OCI-LY3 (cell line): ENCODE measurements around the gene PDLIM3.

ENCODE experiments used
- H2AFZ ChIP-seq: fragments of 200-600, 300-600 bp; shearing (Covaris generic); 2 replicates; pipeline ENCODE4 v1.6.0; 2014; ENCODE audit warnings: antibody characterized with exemption, low read depth, low read length
- H3K27ac ChIP-seq: fragments of 200-600, 300-600 bp; sonication (generic); 2 replicates; pipeline ENCODE4 v1.5.1; 2014; ENCODE audit warnings: mild to moderate bottlenecking, low read length, moderate library complexity, mixed read lengths
- H3K27me3 ChIP-seq: fragments of 200-600, 300-600 bp; sonication (generic); 2 replicates; pipeline ENCODE4 v1.6.1; 2014; ENCODE audit warnings: low read depth, low read length, mixed read lengths
- H3K36me3 ChIP-seq: fragments of 200-600, 300-600 bp; sonication (generic); replicated peaks from 2 replicates; pipeline ENCODE3; 2014; ENCODE audit warnings: low read depth, low read length, mixed read lengths
- H3K4me1 ChIP-seq: fragments of 300-600, 200-600 bp; sonication (generic); 2 replicates; pipeline ENCODE4 v1.6.1; 2014; ENCODE audit warnings: low read length, mixed read lengths
- H3K4me2 ChIP-seq: fragments of 200-600, 300-600 bp; sonication (generic); 2 replicates; pipeline ENCODE4 v1.6.1; 2014; ENCODE audit warnings: low read length, mixed read lengths
- H3K4me3 ChIP-seq: fragments of 300-600, 200-600 bp; sonication (generic); 2 replicates; pipeline ENCODE4 v1.5.1; 2014; ENCODE audit warnings: antibody characterized with exemption, mild to moderate bottlenecking, low read length, moderate library complexity
- H3K79me2 ChIP-seq: fragments of 300-600, 200-600 bp; shearing (Covaris generic); 2 replicates; pipeline ENCODE4 v1.6.1; 2014; ENCODE audit warnings: mild to moderate bottlenecking, low read length, mixed read lengths
- H3K9ac ChIP-seq: fragments of 300-600, 200-600 bp; shearing (Covaris generic); 2 replicates; pipeline ENCODE4 v1.6.0; 2014; ENCODE audit warnings: mild to moderate bottlenecking, low read length, moderate library complexity
- H3K9me3 ChIP-seq: fragments of 200-600, 300-600 bp; shearing (Covaris generic); 2 replicates; pipeline ENCODE4 v1.6.1; 2014; ENCODE audit warnings: low read length, mixed read lengths; ENCODE audit not compliant: insufficient read depth
- H4K20me1 ChIP-seq: fragments of 200-600, 300-600 bp; sonication (generic); 2 replicates; pipeline ENCODE4 v1.6.1; 2016; ENCODE audit warnings: low read length, mixed read lengths; ENCODE audit not compliant: insufficient read depth
- CTCF ChIP-seq: fragments of 200-600, 300-600 bp; sonication (generic); IDR thresholded peaks from 2 replicates; pipeline ENCODE4 v1.5.1; 2014; ENCODE audit warnings: antibody characterized with exemption, low read length, low read depth
- EZH2phosphoT487 ChIP-seq: fragments of 200-600 bp; shearing (Covaris generic); IDR thresholded peaks from 2 replicates; pipeline ENCODE4 v1.6.1; 2018; ENCODE audit warnings: antibody characterized with exemption, mixed run types, low read depth

PDLIM3 gene

GRCh38 chr4:185570727-185571126 is 35.4 kb upstream of the PDLIM3 start:
- no peaks in the 10 kb centered on the region for H4K20me1 ChIP-seq
- H3K27ac ChIP-seq = no peak overlapping the region
- TF ChIP-seq EZH2phosphoT487 = no peak
- no peaks in the 10 kb centered on the region for H3K9me3 ChIP-seq
- H2AFZ ChIP-seq = no peak overlapping the region
- H3K27me3 ChIP-seq = no peaks in the 10 kb centered on the region
- H3K4me1 ChIP-seq = no peaks in the 10 kb centered on the region
- H3K4me3 ChIP-seq = no peak overlapping the region
- no peaks in the 10 kb centered on the region for H3K36me3 ChIP-seq
- no peak overlapping the region for H3K4me2 ChIP-seq
- no peak overlapping the region for H3K9ac ChIP-seq
- H3K79me2 ChIP-seq = no peaks in the 10 kb centered on the region

GRCh38 chr4:185567381-185568376 is 32.4 kb upstream of the PDLIM3 start:
- Histone ChIP-seq H2AFZ (no peak overlapping the region), H3K9ac (no peak overlapping the region), H3K4me1 (no peaks in the 10 kb centered on the region), H3K79me2 (no peaks in the 10 kb centered on the region), H3K27ac (no peak overlapping the region), H3K4me3 (no peak overlapping the region), H4K20me1 (no peaks in the 10 kb centered on the region), H3K4me2 (no peak overlapping the region), H3K9me3 (no peaks in the 10 kb centered on the region), H3K27me3 (no peaks in the 10 kb centered on the region), H3K36me3 (no peaks in the 10 kb centered on the region)
- TF ChIP-seq EZH2phosphoT487 (no peak), CTCF (no peak)

- Histone ChIP-seq H3K9me3 (no peaks in the 10 kb centered on the region), H2AFZ (no peak overlapping the region), H3K27ac (no peak overlapping the region), H3K4me3 (no peak overlapping the region), H3K9ac (no peak overlapping the region), H3K4me1 (no peaks in the 10 kb centered on the region), H3K4me2 (no peak overlapping the region), H3K79me2 (no peaks in the 10 kb centered on the region), H4K20me1 (no peaks in the 10 kb centered on the region), H3K36me3 (no peaks in the 10 kb centered on the region), H3K27me3 (no peaks in the 10 kb centered on the region)
- no peak for TF ChIP-seq EZH2phosphoT487
- no peak for TF ChIP-seq CTCF
Measured at GRCh38 chr4:185566972-185567371, 31.7 kb upstream of the PDLIM3 start.

GRCh38 chr4:185566425-185566824 is 31.1 kb upstream of the PDLIM3 start:
- Histone ChIP-seq H3K27me3 (no peaks in the 10 kb centered on the region), H3K4me2 (no peak overlapping the region), H3K4me3 (no peak overlapping the region), H3K79me2 (no peaks in the 10 kb centered on the region), H4K20me1 (no peaks in the 10 kb centered on the region), H3K36me3 (no peaks in the 10 kb centered on the region), H3K9ac (no peak overlapping the region), H3K27ac (no peak overlapping the region), H2AFZ (no peak overlapping the region), H3K4me1 (no peaks in the 10 kb centered on the region), H3K9me3 (no peaks in the 10 kb centered on the region)
- TF ChIP-seq CTCF (no peak), EZH2phosphoT487 (no peak)
